ENCODE measurements around the gene EFEMP1. TPM values are rescaled to one million over a fixed set of nuclear protein-coding genes. Genes with fewer than 3 reads are reported as not detected.
A peak's percentile ranks its signal among the peaks of the same experiment; 100 is the strongest.

The EFEMP1 gene
- total RNA-seq, result 100 to 1,000 TPM in 3 of 7 donors, 10 to 100 TPM in 4; 21.8 to 155 (median 79.8) TPM
- 10 to 100 TPM in 2 of 3 donors, 1 to 10 TPM in 1; 9.8 to 22.8 (median 12.5) TPM for polyA plus RNA-seq
- long read RNA-seq, donor 1, transcript EFEMP1-202 (11 exons, 3,024 nt), result major isoform, 8 of 15 reads
- long read RNA-seq, donor 1, partial matches to known transcripts, result 6 of 15 reads
- long read RNA-seq, donor 1, other reads (novel, unspliced or antisense), result 0 of 15 reads
- long read RNA-seq, donor 2, partial matches to known transcripts, result 0 of 7 reads
- long read RNA-seq, donor 2, other reads (novel, unspliced or antisense), result 0 of 7 reads

GRCh38 chr2:55923091-55923981 is at the start of gene EFEMP1:
EFEMP1 (minus strand) TSS chr2:55923782; CDS start chr2:55922440, 1,342 bp downstream.
- DNase-seq, result peak; percentile 73
- H3K27ac ChIP-seq, result peak within 1 kb of the TSS in 4 of 8 donors; percentile 20 to 64 (median 42)
- WGBS, 5 donors, result 3 to 11% (median 4%) methylated on average over 59 to 70 of the region's 70 CpGs
- TF ChIP-seq POLR2AphosphoS5 (IDR thresholded peaks at IDR 0.05) (peak in 2 of 3 donors; percentile 61 to 63), CTCF (IDR thresholded peaks at IDR 0.05 in 8 of 11, conservative IDR thresholded peaks at IDR 0.05 in 3 of 11) (no peak)
- H3K27me3 ChIP-seq (replicated peaks in 1 of 7), result peaks cover 0 to 46% (median 15%) of the 10 kb centered on the region in 7 donors
- no peaks in the 10 kb centered on the region for H3K36me3 ChIP-seq
- H3K4me1 ChIP-seq, result peaks cover 0 to 24% (median 9%) of the 10 kb centered on the region in 6 donors
- intact Hi-C loops (cut with DNase I; ENCODE audit: low total_unique reads), result no loop called here
- H3K4me3 ChIP-seq, result peak within 1 kb of the TSS; percentile 29 to 78 (median 45)
- H3K9me3 ChIP-seq, result no peaks in the 10 kb centered on the region

GRCh38 chr2:55970500-55970899 is 46.9 kb upstream of the EFEMP1 start:
- peaks cover 0 to 15% (median 2%) of the 10 kb centered on the region in 6 donors for H3K4me1 ChIP-seq
- H3K4me3 ChIP-seq, result no peak overlapping the region
- no peaks in the 10 kb centered on the region for H3K27me3 ChIP-seq (replicated peaks in 1 of 7)
- no peak overlapping the region for H3K27ac ChIP-seq
- DNase-seq, result no peak
- H3K9me3 ChIP-seq, result peaks cover 0 to 7% (median 0%) of the 10 kb centered on the region in 8 donors
- intact Hi-C loops (cut with DNase I; ENCODE audit: low total_unique reads), result no loop called here
- H3K36me3 ChIP-seq, result no peaks in the 10 kb centered on the region
- TF ChIP-seq POLR2AphosphoS5 (IDR thresholded peaks at IDR 0.05), result no peak
- no peak for TF ChIP-seq POLR2A (IDR thresholded peaks at IDR 0.05)
- TF ChIP-seq CTCF (IDR thresholded peaks at IDR 0.05 in 8 of 11, conservative IDR thresholded peaks at IDR 0.05 in 3 of 11), result no peak
- WGBS, 5 donors, result 76 to 81% (median 81%) methylated on average over 2 of the region's 2 CpGs

GRCh38 chr2:55968941-55969340 is 45.4 kb upstream of the EFEMP1 start:
- Histone ChIP-seq H3K27me3 (replicated peaks in 1 of 7) (no peaks in the 10 kb centered on the region), H3K9me3 (peaks cover 0 to 7% (median 0%) of the 10 kb centered on the region in 8 donors), H3K4me3 (no peak overlapping the region), H3K27ac (no peak overlapping the region), H3K36me3 (no peaks in the 10 kb centered on the region), H3K4me1 (peaks cover 0 to 18% (median 2%) of the 10 kb centered on the region in 6 donors)
- intact Hi-C loops (cut with DNase I; ENCODE audit: low total_unique reads), result no loop called here
- no peak for TF ChIP-seq POLR2AphosphoS5 (IDR thresholded peaks at IDR 0.05)
- TF ChIP-seq POLR2A (IDR thresholded peaks at IDR 0.05), result no peak
- TF ChIP-seq CTCF (IDR thresholded peaks at IDR 0.05 in 8 of 11, conservative IDR thresholded peaks at IDR 0.05 in 3 of 11), result no peak
- no peak for DNase-seq
- WGBS, 5 donors, result 20 to 35% (median 30%) methylated on average over 1 of the region's 1 CpG
